T-helper 1 cell treated with Interleukin-12 subunit alpha and Interleukin-12 subunit beta and Interleukin-4 antibody, amounts not matched to agents 30 μg/mL and 1 μg/mL, for 36 hours (primary cell): ENCODE measurements around the gene MYRF.

Experiments
- H3K27ac Mint-ChIP-seq: one replicate; pipeline ENCODE4 v1.8.0; 2021; ENCODE audit warnings: mild to moderate bottlenecking, mixed read lengths
- H3K27me3 Mint-ChIP-seq: one replicate; pipeline ENCODE4 v1.8.0; 2021; ENCODE audit warnings: low read depth, mixed read lengths
- H3K36me3 Mint-ChIP-seq: one replicate; pipeline ENCODE4 v1.8.0; 2021; ENCODE audit warnings: low read depth, mixed read lengths
- H3K4me1 Mint-ChIP-seq: one replicate; pipeline ENCODE4 v1.8.0; 2021; ENCODE audit warnings: low read depth, mixed read lengths
- H3K4me3 Mint-ChIP-seq: one replicate; pipeline ENCODE4 v1.8.0; 2021; ENCODE audit warnings: mild to moderate bottlenecking, moderate library complexity, mixed read lengths
- H3K9me3 Mint-ChIP-seq: one replicate; pipeline ENCODE4 v1.8.0; 2021; ENCODE audit warnings: mixed read lengths

Gene MYRF

DNA sequence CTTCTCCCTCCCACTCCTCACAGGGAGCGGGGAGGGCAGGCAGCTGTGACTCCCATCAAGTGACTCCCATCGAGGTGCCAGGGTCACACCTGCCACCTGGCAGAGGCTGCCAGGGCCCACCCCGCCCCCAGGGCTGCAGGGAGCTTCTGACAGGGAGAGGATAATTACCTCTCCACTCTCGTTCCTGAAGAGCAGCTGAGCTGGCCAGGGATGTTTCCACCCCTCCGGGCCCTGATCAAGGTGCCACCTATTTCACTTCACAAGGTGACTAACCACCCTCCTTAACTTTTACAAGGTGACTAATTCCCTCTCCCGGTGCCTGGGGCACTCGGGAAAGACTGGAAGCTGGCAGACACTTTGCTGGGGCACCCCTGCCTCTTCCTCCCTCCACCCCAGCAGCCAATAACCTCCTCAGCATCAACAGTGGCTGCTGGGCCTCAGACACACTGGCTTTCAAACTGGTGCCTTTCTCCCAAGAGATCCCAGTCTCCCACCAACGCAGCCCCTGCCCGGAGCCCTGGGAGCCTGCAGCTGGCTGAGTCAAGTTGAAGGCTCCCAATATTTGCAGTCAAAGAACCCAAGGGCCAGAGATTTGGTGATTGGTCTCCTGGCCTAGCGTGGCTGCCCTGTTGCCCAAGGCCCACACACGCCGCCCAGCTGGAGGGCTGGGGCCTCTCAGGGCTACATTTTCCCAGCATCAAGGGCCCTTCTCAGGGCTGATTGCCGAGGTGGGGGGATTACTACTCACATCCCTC, 22.0 kb upstream of the MYRF start:
- H3K36me3 Mint-ChIP-seq = no peaks in the 10 kb centered on the region
- H3K4me3 Mint-ChIP-seq = no peak overlapping the region
- peaks cover 1% of the 10 kb centered on the region for H3K4me1 Mint-ChIP-seq
- H3K27ac Mint-ChIP-seq = no peak overlapping the region
- no peaks in the 10 kb centered on the region for H3K27me3 Mint-ChIP-seq
- no peaks in the 10 kb centered on the region for H3K9me3 Mint-ChIP-seq

DNA sequence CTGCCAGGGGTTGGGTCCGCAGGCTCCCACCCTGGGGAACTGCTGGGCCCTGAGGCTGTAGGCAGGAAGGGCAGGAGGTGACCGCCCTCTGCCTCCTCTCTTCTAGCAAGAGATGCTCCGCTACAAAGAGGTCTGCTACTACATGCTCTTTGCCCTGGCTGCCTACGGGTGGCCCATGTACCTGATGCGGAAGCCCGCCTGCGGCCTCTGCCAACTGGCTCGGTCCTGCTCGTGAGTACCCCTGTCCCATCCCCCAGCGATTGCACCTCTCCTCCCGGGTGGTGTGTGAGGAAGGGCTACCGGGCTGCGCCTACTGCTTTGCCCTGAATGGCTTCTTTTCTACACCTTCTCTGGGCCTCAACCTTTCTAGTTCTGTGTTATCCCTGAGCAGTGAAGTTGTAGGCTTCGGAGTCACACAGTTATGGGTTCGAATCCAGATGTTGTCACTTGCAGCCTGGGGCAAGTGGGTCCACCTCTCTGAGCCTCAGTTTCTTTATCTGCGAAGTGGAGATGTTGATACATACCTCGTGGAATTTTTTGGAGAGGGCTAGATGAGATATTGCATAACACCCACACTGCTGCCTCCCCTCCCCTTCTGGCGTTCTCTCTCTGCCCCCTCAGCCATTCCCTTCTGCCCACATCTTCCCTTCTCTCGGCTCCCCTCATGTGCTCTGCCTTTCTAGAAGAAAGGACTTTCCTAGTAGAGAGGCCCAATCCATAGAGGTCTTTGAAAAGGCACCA, 21.1 kb upstream of the MYRF start:
- no peaks in the 10 kb centered on the region for H3K36me3 Mint-ChIP-seq
- no peak overlapping the region for H3K4me3 Mint-ChIP-seq
- no peaks in the 10 kb centered on the region for H3K27me3 Mint-ChIP-seq
- peaks cover 1% of the 10 kb centered on the region for H3K4me1 Mint-ChIP-seq
- no peak overlapping the region for H3K27ac Mint-ChIP-seq
- no peaks in the 10 kb centered on the region for H3K9me3 Mint-ChIP-seq

DNA sequence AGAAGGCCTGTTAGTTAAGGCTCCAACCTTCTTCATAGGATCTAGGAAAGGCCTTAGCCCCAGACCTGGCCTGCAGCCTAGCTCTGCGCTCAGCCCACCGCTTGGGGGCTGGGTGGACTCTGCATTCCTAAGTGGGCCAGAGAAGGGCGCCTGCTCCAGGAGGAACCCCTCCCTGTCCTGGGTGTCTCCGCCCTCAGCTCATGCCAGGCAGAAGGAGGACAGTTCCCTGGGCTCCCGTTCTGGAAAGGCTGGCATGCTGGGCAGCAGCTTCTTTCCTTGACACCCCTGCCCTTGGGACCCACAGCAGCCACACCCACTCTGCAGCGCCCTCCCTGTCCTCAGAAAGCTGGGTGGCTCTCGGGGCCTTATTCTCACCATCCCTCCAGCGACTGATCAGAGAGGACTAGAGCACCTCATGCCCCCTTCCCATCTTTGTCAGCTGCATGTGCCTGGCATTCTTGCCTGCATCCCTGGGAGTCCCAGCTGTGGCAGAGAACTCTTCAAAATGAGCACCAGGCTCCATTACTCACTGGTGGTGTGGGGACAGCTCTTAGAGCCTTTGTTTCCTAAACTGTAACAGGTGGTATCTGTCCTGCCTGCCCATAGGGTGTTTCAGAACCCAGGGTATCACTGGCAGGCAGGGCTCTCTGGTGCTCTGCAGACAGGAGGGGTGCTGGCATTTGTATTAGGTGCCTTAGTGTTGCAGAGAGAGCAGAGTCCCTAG, 20.3 kb upstream of the MYRF start:
- Mint-ChIP-seq H3K36me3 (no peaks in the 10 kb centered on the region), H3K27me3 (no peaks in the 10 kb centered on the region), H3K9me3 (no peaks in the 10 kb centered on the region), H3K4me3 (no peak overlapping the region), H3K27ac (no peak overlapping the region), H3K4me1 (peaks cover 1% of the 10 kb centered on the region)

DNA sequence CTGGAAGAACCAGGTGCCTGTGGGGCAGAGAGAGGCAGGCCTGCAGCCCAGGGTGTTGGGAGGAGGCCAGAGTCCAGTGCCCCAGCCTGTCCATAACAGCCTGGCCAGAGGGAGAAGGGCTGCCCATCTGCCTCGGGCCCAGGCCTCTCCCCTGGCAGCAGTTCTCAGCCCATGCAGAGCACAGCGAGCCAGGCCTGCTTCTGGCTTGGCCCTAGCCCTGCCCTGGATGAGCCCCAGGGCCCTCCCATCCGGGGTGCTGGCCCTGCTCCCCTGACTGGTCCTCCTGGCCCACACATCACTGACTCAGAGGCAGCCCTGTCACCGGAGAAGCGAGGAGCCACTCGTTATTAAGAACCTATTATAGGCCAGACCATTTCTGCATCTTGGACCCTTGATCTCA, 19.7 kb upstream of the MYRF start:
- no peaks in the 10 kb centered on the region for H3K36me3 Mint-ChIP-seq
- H3K4me1 Mint-ChIP-seq = peaks cover 1% of the 10 kb centered on the region
- no peak overlapping the region for H3K4me3 Mint-ChIP-seq
- no peaks in the 10 kb centered on the region for H3K9me3 Mint-ChIP-seq
- no peaks in the 10 kb centered on the region for H3K27me3 Mint-ChIP-seq
- no peak overlapping the region for H3K27ac Mint-ChIP-seq

DNA sequence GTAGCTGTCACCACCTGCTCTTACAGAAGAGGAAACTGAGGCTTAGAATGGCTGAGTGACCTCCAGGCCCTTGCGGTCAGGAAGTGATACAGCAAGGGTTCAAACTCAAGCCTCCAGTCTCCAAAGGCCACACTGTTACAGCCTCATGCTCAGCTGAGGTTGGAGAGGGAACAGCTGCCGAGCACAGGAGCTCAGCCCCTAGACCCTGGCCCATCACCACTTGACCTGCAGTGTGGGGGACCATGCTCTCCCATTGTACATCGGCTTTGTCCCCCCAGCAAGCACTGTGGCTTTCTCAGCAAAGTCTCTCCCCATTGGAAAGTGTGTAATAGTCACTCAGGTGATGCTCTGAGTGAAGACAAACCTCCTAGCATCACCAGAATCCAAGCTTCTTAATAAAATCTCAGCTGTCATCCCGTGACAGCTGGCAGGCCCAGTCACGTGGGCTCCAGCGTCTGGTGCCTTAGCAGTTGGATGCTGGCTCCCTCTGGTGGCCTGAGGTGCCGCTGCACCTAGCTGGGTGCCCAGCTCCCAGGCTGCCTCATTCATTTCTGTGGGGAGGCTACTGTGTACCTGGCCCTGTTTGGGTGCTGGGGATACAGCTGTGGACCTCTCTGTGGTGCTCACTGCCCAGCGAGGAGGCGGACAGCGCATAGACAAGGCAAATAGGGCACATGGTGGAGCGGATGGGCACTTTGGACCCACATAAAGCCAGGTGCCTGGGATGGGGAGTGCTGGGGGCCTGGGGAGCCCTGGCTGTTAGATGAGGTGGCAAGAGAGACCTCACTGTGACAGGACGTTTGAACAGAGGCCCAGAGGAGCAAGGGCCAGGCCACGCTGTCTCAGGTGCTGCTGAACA, 19.1 kb upstream of the MYRF start:
- no peaks in the 10 kb centered on the region for H3K27me3 Mint-ChIP-seq
- H3K27ac Mint-ChIP-seq = no peak overlapping the region
- H3K4me3 Mint-ChIP-seq = no peak overlapping the region
- peaks cover 1% of the 10 kb centered on the region for H3K4me1 Mint-ChIP-seq
- no peaks in the 10 kb centered on the region for H3K36me3 Mint-ChIP-seq
- no peaks in the 10 kb centered on the region for H3K9me3 Mint-ChIP-seq

DNA sequence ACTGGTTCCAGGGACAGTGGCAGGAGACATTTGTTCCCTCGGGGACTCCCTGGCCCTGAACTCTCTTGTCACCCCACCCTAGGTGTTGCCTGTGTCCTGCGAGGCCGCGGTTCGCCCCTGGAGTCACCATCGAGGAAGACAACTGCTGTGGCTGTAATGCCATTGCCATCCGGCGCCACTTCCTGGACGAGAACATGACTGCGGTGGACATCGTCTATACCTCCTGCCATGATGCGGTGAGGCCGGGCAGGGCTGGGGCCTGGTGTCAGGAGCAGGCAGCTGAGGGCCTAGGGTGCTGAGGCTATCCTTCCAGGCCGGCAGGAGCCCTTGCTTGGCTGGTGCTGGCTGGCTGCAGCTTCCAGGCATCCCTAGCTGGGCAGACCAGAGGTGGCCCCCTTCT, 17.7 kb upstream of the MYRF start:
- no peaks in the 10 kb centered on the region for H3K36me3 Mint-ChIP-seq
- H3K27ac Mint-ChIP-seq = no peak overlapping the region
- no peak overlapping the region for H3K4me3 Mint-ChIP-seq
- peaks cover 1% of the 10 kb centered on the region for H3K4me1 Mint-ChIP-seq
- no peaks in the 10 kb centered on the region for H3K9me3 Mint-ChIP-seq
- no peaks in the 10 kb centered on the region for H3K27me3 Mint-ChIP-seq

DNA sequence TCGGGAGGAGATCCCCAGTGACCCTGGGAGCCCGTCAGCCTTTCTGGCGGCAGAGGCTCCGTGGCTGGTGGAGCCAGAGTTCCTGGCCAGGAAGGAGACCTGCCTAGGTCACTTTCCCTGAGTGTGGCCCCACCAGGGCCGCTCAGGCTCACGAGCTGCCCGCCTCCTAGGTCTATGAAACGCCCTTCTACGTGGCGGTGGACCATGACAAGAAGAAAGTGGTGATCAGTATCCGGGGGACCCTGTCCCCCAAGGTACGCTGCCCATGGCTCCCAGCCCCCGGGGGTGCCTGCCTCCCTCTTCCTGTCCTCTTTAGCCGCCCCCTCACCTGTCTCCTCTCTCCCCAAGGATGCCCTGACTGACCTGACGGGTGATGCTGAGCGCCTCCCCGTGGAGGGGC, 17.0 kb upstream of the MYRF start:
- Mint-ChIP-seq H3K27me3 (no peaks in the 10 kb centered on the region), H3K4me1 (peaks cover 1% of the 10 kb centered on the region), H3K9me3 (no peaks in the 10 kb centered on the region), H3K27ac (no peak overlapping the region), H3K4me3 (no peak overlapping the region), H3K36me3 (no peaks in the 10 kb centered on the region)

DNA sequence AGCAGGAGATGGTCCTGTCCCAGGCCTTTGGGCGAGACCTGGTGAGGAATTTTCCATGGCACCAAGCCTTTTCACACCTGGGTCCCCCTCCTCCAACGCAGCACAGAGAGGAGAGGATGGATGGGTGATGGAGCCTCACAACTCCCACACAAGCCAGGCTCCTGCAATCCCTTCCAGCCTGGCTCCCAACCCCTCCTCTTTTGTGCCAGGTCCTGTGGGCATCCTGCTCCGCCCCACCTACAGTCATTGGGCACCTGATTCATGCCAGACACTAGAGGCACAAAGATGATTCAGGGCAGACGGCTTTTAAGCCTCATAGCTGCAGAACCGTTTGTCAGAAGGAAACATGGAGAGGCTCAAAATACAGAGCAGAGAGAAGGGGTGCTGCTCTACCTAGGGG, 16.1 kb upstream of the MYRF start:
- Mint-ChIP-seq H3K4me3 (no peak overlapping the region), H3K36me3 (no peaks in the 10 kb centered on the region), H3K27ac (no peak overlapping the region), H3K4me1 (peaks cover 1% of the 10 kb centered on the region), H3K27me3 (no peaks in the 10 kb centered on the region), H3K9me3 (no peaks in the 10 kb centered on the region)

DNA sequence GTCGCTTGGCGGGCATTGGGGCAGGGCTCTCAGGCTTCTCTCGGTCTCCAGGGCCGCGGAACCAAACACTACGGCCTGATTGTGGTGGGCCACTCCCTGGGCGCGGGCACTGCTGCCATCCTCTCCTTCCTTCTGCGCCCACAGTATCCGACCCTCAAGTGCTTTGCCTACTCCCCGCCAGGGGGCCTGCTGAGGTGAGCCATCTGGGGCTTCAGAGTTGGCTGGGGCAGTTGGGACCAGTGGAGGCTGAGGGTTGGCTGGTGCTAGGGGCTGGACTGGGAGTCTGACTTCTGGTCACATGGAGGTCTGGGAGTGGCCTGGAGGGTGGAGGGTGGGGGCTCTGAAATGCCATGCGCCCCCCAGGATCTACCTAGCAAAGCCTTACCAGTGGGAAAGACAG, 15.3 kb upstream of the MYRF start:
- H3K27ac Mint-ChIP-seq = no peak overlapping the region
- no peaks in the 10 kb centered on the region for H3K36me3 Mint-ChIP-seq

DNA sequence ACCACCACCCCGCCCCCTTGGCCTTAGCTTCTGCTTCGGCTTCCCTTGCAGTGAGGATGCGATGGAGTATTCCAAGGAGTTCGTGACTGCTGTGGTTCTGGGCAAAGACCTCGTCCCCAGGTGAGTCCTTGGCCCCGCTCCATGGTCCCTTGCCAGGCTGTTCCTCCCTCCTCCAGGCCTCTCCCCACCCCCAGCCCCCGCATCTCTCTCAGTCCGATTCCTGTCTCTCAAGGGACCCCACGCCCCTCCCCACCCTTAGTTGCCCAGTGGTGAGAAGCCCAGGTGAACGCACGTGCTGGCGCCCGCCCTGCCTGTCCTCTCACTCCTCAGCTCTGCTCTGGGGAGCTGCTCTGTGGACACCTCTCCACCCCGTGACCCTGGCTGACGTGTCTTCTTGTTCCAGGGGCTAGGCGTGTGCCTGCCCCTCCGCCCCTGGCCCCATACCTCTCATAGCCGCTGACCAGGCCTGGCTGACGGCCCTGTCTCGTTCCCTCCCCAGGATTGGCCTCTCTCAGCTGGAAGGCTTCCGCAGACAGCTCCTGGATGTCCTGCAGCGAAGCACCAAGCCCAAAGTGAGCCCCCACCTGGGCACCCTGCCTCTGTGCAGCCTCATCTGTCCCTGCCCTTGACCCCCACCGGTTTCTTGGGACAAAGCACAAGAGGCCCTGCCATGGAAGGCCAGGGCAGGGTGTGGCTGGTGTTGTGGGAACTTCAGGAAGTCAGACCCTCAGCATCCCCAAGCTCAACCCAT, 14.6 kb upstream of the MYRF start:
- no peak overlapping the region for H3K4me3 Mint-ChIP-seq
- peaks cover 1% of the 10 kb centered on the region for H3K4me1 Mint-ChIP-seq
- H3K36me3 Mint-ChIP-seq = no peaks in the 10 kb centered on the region
- no peaks in the 10 kb centered on the region for H3K9me3 Mint-ChIP-seq
- no peak overlapping the region for H3K27ac Mint-ChIP-seq
- no peaks in the 10 kb centered on the region for H3K27me3 Mint-ChIP-seq

More for the DNA sequence above, 15.3 kb upstream of the MYRF start:
- peaks cover 1% of the 10 kb centered on the region for H3K4me1 Mint-ChIP-seq
- no peaks in the 10 kb centered on the region for H3K27me3 Mint-ChIP-seq
- H3K4me3 Mint-ChIP-seq = no peak overlapping the region
- no peaks in the 10 kb centered on the region for H3K9me3 Mint-ChIP-seq

DNA sequence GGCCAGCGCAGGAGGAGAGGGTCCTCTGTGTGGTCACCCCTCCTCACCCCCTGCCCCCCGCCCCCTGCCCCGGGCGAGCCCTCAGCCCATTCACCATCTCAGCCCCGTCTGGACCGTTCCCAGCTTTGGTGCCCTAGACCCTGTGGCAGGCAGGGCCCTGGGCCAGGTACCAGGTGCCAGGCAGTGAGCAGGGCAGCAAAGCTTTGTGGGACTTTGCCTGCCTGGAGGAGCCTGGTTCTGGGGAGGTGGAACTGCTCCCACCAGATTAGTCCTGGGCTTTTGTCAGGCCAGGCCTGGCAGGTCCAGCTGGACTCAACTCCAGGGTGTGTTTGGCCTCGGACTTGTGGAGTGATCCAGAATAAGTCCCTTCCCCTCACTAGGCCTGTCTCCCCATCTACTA, 13.7 kb upstream of the MYRF start:
- no peaks in the 10 kb centered on the region for H3K36me3 Mint-ChIP-seq
- no peaks in the 10 kb centered on the region for H3K4me1 Mint-ChIP-seq
- no peak overlapping the region for H3K27ac Mint-ChIP-seq
- no peak overlapping the region for H3K4me3 Mint-ChIP-seq
- no peaks in the 10 kb centered on the region for H3K27me3 Mint-ChIP-seq
- H3K9me3 Mint-ChIP-seq = no peaks in the 10 kb centered on the region

DNA sequence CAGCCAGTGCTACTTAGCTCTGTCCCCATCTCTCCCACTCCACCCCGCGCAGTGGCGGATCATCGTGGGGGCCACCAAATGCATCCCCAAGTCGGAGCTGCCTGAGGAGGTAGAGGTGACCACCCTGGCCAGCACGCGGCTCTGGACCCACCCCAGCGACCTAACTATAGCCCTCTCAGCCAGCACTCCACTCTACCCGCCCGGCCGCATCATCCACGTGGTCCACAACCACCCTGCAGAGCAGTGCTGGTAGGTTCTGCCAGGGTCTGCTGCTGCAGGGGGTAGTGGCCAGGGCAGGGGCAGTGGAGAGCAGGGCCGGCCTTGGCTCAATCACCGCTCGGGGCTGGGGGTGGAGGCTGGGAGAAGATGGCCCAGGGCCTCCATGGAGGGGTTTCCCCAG, 13.0 kb upstream of the MYRF start:
- Mint-ChIP-seq H3K4me1 (no peaks in the 10 kb centered on the region), H3K4me3 (no peak overlapping the region), H3K36me3 (no peaks in the 10 kb centered on the region), H3K27ac (no peak overlapping the region), H3K27me3 (no peaks in the 10 kb centered on the region), H3K9me3 (no peaks in the 10 kb centered on the region)

DNA sequence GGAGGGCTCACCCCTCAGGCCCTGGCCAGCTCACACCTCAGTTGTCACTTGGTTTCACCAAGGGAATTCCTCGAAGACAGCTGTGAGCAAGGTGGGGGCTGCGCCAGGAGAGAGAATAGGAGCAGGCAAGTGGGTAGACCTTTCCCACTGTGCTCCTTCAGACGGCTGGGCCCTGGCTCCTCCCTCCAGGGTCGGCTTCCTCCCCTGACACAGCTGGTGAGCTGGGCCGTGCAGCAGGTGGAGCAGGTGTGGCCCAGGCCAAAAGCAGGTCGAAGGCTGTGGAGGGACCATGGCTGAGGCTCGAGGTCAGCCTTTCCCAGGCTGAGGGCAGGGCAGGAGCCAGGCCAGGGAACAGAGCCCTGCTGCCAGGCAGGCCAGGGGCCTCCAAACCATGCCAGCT, 12.5 kb upstream of the MYRF start:
- Mint-ChIP-seq H3K27ac (no peak overlapping the region), H3K36me3 (no peaks in the 10 kb centered on the region), H3K27me3 (no peaks in the 10 kb centered on the region), H3K4me3 (no peak overlapping the region), H3K4me1 (no peaks in the 10 kb centered on the region), H3K9me3 (no peaks in the 10 kb centered on the region)

DNA sequence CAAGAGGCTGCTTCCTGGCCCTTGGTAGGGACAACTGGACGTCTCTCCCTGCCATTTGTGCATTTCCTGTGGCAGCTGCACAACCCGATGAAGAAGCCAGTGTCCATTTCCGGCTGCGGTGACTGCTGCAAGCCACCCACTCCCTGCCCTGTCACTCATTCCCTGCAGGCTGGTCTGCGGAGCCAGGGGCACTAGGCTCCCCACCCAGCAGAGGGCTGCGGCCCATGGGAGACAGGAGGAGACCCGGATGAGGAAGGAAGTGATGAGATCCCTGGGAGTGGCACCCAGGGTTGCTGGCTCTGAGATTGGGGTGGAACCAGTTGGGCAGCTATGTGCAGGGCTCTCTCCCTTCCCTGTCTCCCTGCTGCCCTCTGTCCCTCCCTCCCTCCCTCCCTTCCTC, 10.0 kb upstream of the MYRF start:
- H3K4me1 Mint-ChIP-seq = no peaks in the 10 kb centered on the region
- H3K27me3 Mint-ChIP-seq = no peaks in the 10 kb centered on the region
- H3K4me3 Mint-ChIP-seq = no peak overlapping the region
- H3K27ac Mint-ChIP-seq = no peak overlapping the region
- H3K9me3 Mint-ChIP-seq = no peaks in the 10 kb centered on the region
- H3K36me3 Mint-ChIP-seq = no peaks in the 10 kb centered on the region
